Lung (tissue), 12 donors: ENCODE measurements around the gene PRM3. TPM values are rescaled to one million over a fixed set of nuclear protein-coding genes. Genes with fewer than 3 reads are reported as not detected.
"Not testable (repeated sequence)": the region's sequence is repeated elsewhere in the genome, so short reads cannot be mapped to it uniquely, and the experiment has no call there.

Experiments
- ATAC-seq: fragments of 200-7000 bp; cut with Tn5 transposase; one replicate; pipeline ENCODE4 v1.9.1; 2020; ENCODE audit warnings: moderate number of reproducible peaks; ENCODE audit not compliant: insufficient read depth, low FRiP score
- DNase-seq, 3 donors: peaks; one replicate each; pipeline ENCODE4 v3.0.0-alpha.2; 2013 to 2017
- H3K27ac ChIP-seq, 2 donors: one replicate each; pipeline ENCODE4 v1.5.1; 2013; ENCODE audit warnings: mild to moderate bottlenecking in 2 of 2, moderate library complexity in 2 of 2, control low read depth in 1 of 2, inconsistent platforms in 1 of 2, low read depth in 1 of 2, low read length in 1 of 2
- H3K27me3 ChIP-seq, 3 donors: one replicate each; pipeline ENCODE4 v1.5.1; 2013; ENCODE audit warnings: low read length in 2 of 3; ENCODE audit not compliant: control insufficient read depth in 3 of 3, insufficient read depth in 3 of 3
- H3K36me3 ChIP-seq, 4 donors: one replicate each; pipeline ENCODE4 v1.5.1; 2013; ENCODE audit warnings: low read length in 4 of 4, mild to moderate bottlenecking in 1 of 4, moderate library complexity in 1 of 4; ENCODE audit not compliant: control insufficient read depth in 4 of 4, insufficient read depth in 4 of 4
- H3K4me1 ChIP-seq, 5 donors: one replicate each; pipeline ENCODE4 v1.5.1; 2013; ENCODE audit warnings: low read length in 5 of 5, mild to moderate bottlenecking in 2 of 5, moderate library complexity in 1 of 5; ENCODE audit not compliant: control insufficient read depth in 5 of 5, insufficient read depth in 5 of 5
- H3K4me3 ChIP-seq: one replicate; pipeline ENCODE4 v1.5.1; 2013; ENCODE audit warnings: mild to moderate bottlenecking, control low read depth, moderate library complexity
- H3K9ac ChIP-seq, 2 donors: one replicate each; pipeline ENCODE4 v1.5.1; 2013; ENCODE audit warnings: low read length in 2 of 2, control low read depth in 1 of 2; ENCODE audit not compliant: insufficient read depth in 1 of 2
- H3K9me3 ChIP-seq, 4 donors: one replicate each; pipeline ENCODE4 v1.5.1; 2013; ENCODE audit warnings: low read length in 3 of 4, mild to moderate bottlenecking in 1 of 4, moderate library complexity in 1 of 4; ENCODE audit not compliant: control insufficient read depth in 4 of 4, insufficient read depth in 3 of 4
- CTCF ChIP-seq: IDR thresholded peaks from 2 replicates; pipeline ENCODE4 v1.5.1; 2012; ENCODE audit warnings: mild to moderate bottlenecking; ENCODE audit errors: control extremely low read depth, extremely low read depth
- WGBS, 2 donors: extraction: QIAGEN DNeasy Blood & Tissue Kit; methylation state at CpG; one replicate each; pipeline ENCODE4 v1.1.7; 2013; 5-methylcytosine and 5-hydroxymethylcytosine counted together
- polyA plus RNA-seq, 2 donors: library from polyadenylated mRNA; stranded (reverse); fragments of 200-250 nt; gene quantifications; one replicate each; pipeline ENCODE4 v1.2.1, GENCODE V29; 2013
- total RNA-seq, 2 donors: library from RNA; depleted of rRNA in 1 of 2; stranded (reverse); fragments of >200 nt in 1 of 2; gene quantifications; one replicate each; pipeline ENCODE4 v1.2.1, GENCODE V29; 2014 to 2021
- donor health status: control.
- donor health status: control.
- donor health status: Bipolar disorder and iron deficiency.
- donor health status: healthy.
- donor health status: DM: yes; HTN: yes; CAD: no.

Gene PRM3
- total and polyA plus RNA-seq, 4 donors, result not detected

- ATAC-seq (peak; percentile 41), DNase-seq (no peak)
- peaks cover 0 to 12% (median 0%) of the 10 kb centered on the region in 5 donors for H3K4me1 ChIP-seq
- no peaks in the 10 kb centered on the region for H3K36me3 ChIP-seq
- H3K9ac ChIP-seq, result no peak overlapping the region
- no peak overlapping the region for H3K4me3 ChIP-seq
- H3K9me3 ChIP-seq, result no peaks in the 10 kb centered on the region
- H3K27me3 ChIP-seq, result no peaks in the 10 kb centered on the region
- 86 to 94% methylated on average over 8 of the region's 8 CpGs for WGBS, 2 donors
- H3K27ac ChIP-seq, result no peak overlapping the region
- no peak for TF ChIP-seq CTCF
Measured at GRCh38 chr16:11290102-11290893, 16.9 kb upstream of the PRM3 start.

DNA sequence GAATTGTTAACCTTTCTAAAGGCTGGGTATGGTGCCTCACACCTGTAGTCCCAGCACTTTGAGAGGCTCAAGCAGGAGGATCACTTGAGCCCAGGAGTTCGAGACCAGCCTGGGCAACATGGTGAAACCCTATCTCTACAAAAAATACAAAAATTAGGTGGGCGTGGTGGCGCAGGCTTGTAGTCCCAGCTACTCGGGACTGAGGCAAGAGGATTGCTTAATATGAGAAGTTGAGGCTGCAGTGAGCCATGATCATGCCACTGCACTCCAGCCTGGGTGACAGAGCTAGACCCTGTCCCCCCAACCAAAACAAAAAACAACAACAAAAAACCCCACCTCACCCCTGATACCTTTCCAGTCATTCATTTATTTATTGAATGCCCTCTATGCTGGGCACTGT lies 16.3 kb upstream of the PRM3 start:
- H3K9me3 ChIP-seq, H3K36me3 ChIP-seq, DNase-seq, H3K27ac ChIP-seq, H3K27me3 ChIP-seq, H3K4me3 ChIP-seq, ATAC-seq, H3K9ac ChIP-seq: not testable (repeated sequence)
- peaks cover 0 to 12% (median 0%) of the 10 kb centered on the region in 5 donors for H3K4me1 ChIP-seq
- 62 to 64% methylated on average over 4 of the region's 4 CpGs for WGBS, 2 donors

DNA sequence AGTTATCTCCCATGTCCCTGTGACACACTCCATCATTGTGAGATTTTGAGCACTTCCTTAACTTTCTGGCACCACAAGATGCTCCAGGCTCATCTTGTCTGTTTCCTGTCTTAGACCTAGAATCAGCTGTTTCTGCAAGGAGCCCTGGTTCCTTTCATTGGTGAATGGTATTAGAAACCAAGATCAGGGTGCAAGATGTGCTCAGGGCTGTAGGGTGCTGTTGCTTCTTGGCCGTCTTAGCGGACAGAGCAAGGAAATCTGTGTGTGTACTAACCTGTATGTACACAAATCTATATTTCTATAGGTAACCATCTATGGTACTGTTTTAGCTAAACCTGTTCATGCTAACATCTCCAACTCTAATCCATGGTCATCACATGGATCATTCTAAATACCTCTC lies 15.8 kb upstream of the PRM3 start:
- Histone ChIP-seq H3K9me3 (no peaks in the 10 kb centered on the region), H3K36me3 (no peaks in the 10 kb centered on the region), H3K4me1 (peaks cover 0 to 12% (median 0%) of the 10 kb centered on the region in 5 donors), H3K9ac (no peak overlapping the region), H3K4me3 (no peak overlapping the region), H3K27ac (no peak overlapping the region), H3K27me3 (no peaks in the 10 kb centered on the region)
- no peak for ATAC-seq
- TF ChIP-seq CTCF, result no peak
- 95 to 100% methylated on average over 2 of the region's 2 CpGs for WGBS, 2 donors
- DNase-seq, result no peak

DNA sequence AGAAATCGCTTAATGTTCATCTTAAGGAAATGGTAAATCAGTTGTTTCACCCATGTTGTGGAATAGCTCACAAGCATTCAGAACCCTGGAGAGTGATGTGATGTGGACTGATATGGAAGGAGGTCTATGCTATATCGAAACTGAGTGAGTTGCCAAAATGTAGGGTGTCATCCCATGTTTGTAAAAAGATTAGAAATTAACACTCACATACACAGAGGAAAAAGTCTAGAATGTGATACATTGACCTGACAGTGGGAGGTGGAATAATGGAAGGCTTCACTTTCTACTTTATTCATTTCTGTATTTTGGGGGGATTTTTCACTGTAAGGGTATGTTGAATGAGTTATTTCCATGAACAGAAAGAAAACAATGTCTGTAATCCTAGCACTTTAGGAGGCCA lies 12.4 kb upstream of the PRM3 start:
- WGBS, 2 donors, result 87 to 89% methylated on average over 2 of the region's 2 CpGs
- TF ChIP-seq CTCF, result no peak
- no peak overlapping the region for H3K27ac ChIP-seq
- H3K9me3 ChIP-seq, result no peaks in the 10 kb centered on the region
- H3K27me3 ChIP-seq, result no peaks in the 10 kb centered on the region
- no peak for ATAC-seq
- no peak overlapping the region for H3K9ac ChIP-seq
- DNase-seq, result no peak
- no peaks in the 10 kb centered on the region for H3K36me3 ChIP-seq
- no peak overlapping the region for H3K4me3 ChIP-seq
- peaks cover 0 to 2% (median 0%) of the 10 kb centered on the region in 5 donors for H3K4me1 ChIP-seq
